Upper lobe of left lung (tissue), 6 donors: ENCODE results near the gene CD300LG. TPM values are rescaled to one million over a fixed set of nuclear protein-coding genes. Genes with fewer than 3 reads are reported as not detected.

ENCODE experiments used
- ATAC-seq, 2 donors: fragments of 200-7000 bp; cut with Tn5 transposase; one replicate each; pipeline ENCODE4 v1.9.1; 2022; ENCODE audit warnings: mild to moderate bottlenecking in 2 of 2, moderate library complexity in 2 of 2; ENCODE audit not compliant: low FRiP score in 2 of 2
- DNase-seq, 2 donors: peaks; one replicate each; pipeline ENCODE4 v3.0.0-alpha.2; 2019 to 2020
- H3K27ac ChIP-seq, 4 donors: fragments of 200-600 bp; sonication (generic); one replicate each; pipeline ENCODE4 v1.5.1; 2016 to 2019
- H3K27me3 ChIP-seq, 4 donors: fragments of 200-600 bp; sonication (generic); one replicate each; pipeline ENCODE4 v1.5.1; 2017 to 2019
- H3K36me3 ChIP-seq, 4 donors: fragments of 200-600 bp; sonication (generic); one replicate each; pipeline ENCODE4 v1.5.1; 2016 to 2019
- H3K4me1 ChIP-seq, 4 donors: fragments of 200-600 bp; sonication (generic); one replicate each; pipeline ENCODE4 v1.5.1; 2018 to 2019
- H3K4me3 ChIP-seq, 4 donors: fragments of 200-600 bp; sonication (generic); one replicate each; pipeline ENCODE4 v1.5.1; 2017 to 2019; ENCODE audit warnings: mild to moderate bottlenecking in 2 of 4, moderate library complexity in 1 of 4
- H3K9me3 ChIP-seq, 4 donors: fragments of 200-600 bp; sonication (generic); one replicate each; pipeline ENCODE4 v1.5.1; 2018 to 2019
- CTCF ChIP-seq, 6 experiments: fragments of 450-650 bp in 4 of 6; fragments of 200-600 bp in 2 of 6; sonication (generic) in 2 of 6; IDR thresholded peaks; one replicate each; pipeline ENCODE4 v1.5.1; 2016 to 2019; ENCODE audit warnings: antibody characterized with exemption in 6 of 6
- EP300 ChIP-seq, 4 donors: sonication (generic); formaldehyde crosslinking; IDR thresholded peaks; one replicate each; pipeline ENCODE4 v1.5.1; 2017; ENCODE audit warnings: antibody characterized with exemption in 4 of 4, control low read depth in 2 of 4
- POLR2A ChIP-seq, 4 donors: fragments of 450-650 bp; IDR thresholded peaks; one replicate each; pipeline ENCODE4 v1.5.1; 2016 to 2017; ENCODE audit warnings: antibody characterized with exemption in 4 of 4, mild to moderate bottlenecking in 2 of 4
- POLR2AphosphoS5 ChIP-seq, 2 donors: sonication (generic); formaldehyde crosslinking; IDR thresholded peaks; one replicate each; pipeline ENCODE4 v1.5.1; 2017; ENCODE audit warnings: antibody characterized with exemption in 2 of 2
- WGBS, 2 donors: methylation state at CpG; one replicate each; pipeline ENCODE4 v1.1.5; 2017 to 2018; 5-methylcytosine and 5-hydroxymethylcytosine counted together
- total RNA-seq, 6 donors: library from RNA; depleted of rRNA in 4 of 6; stranded (reverse); fragments of >200 nt in 4 of 6; gene quantifications; one replicate each; pipeline versions ENCODE4 v1.1.0 to v1.2.1, GENCODE V29; 2016 to 2021
- donor health status: DM: no; HTN: no; CAD: no; lungs with moderate emphysema.
- donor health status: DM: no; HTN: yes; CAD: no; lungs with severe emphysema.

CD300LG gene
- total RNA-seq, 6 donors from 2014 or later = 0.71 to 65.9 (median 7.8) TPM

GRCh38 chr17:43810823-43811222 is 36.2 kb upstream of the CD300LG start:
- Histone ChIP-seq H3K27ac (no peak overlapping the region), H3K36me3 (peaks cover 3 to 83% (median 33%) of the 10 kb centered on the region in 4 donors), H3K27me3 (no peaks in the 10 kb centered on the region), H3K4me1 (peaks cover 0 to 5% (median 2%) of the 10 kb centered on the region in 4 donors), H3K4me3 (no peak overlapping the region), H3K9me3 (no peaks in the 10 kb centered on the region)
- ATAC-seq (no peak), DNase-seq (no peak)
- TF ChIP-seq POLR2A (IDR thresholded peaks at IDR 0.05) = no peak
- TF ChIP-seq POLR2AphosphoS5 (IDR thresholded peaks at IDR 0.05) = no peak
- no peak for TF ChIP-seq CTCF (IDR thresholded peaks at IDR 0.05)
- TF ChIP-seq EP300 (IDR thresholded peaks at IDR 0.05) = no peak
- 91 to 92% methylated on average over 5 of the region's 5 CpGs for WGBS, 2 donors

GRCh38 chr17:43812396-43813265 is 34.3 kb upstream of the CD300LG start:
- TF ChIP-seq POLR2AphosphoS5 (IDR thresholded peaks at IDR 0.05) (no peak), POLR2A (IDR thresholded peaks at IDR 0.05) (no peak), CTCF (IDR thresholded peaks at IDR 0.05) (no peak), EP300 (IDR thresholded peaks at IDR 0.05) (no peak)
- ATAC-seq (no peak), DNase-seq (no peak)
- Histone ChIP-seq H3K27ac (no peak overlapping the region), H3K4me3 (no peak overlapping the region), H3K4me1 (peaks cover 0 to 5% (median 2%) of the 10 kb centered on the region in 4 donors), H3K36me3 (peaks cover 3 to 87% (median 39%) of the 10 kb centered on the region in 4 donors), H3K9me3 (no peaks in the 10 kb centered on the region), H3K27me3 (no peaks in the 10 kb centered on the region)
- WGBS, 2 donors = 94% methylated on average over 9 of the region's 10 CpGs

DNA sequence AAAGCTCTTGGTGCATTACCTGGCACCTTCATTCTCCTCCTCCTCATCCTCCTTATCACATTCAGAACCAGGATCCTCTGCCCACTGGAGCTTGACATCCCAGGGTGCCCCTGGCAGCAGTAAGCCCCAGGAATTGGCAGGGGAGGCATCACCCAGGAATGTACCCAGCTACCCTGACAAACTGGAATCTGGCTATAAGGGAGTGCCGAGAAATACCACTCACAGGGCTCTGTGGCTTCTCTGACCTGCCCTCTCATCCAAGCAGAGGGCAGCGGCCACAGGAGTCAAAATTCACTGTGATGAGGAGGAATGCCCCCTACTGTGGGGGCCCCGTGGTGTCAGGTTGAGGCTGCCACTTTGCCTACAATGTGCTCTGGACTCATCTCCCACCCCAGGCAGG is 33.6 kb upstream of the CD300LG start:
- TF ChIP-seq CTCF (IDR thresholded peaks at IDR 0.05) (no peak), POLR2AphosphoS5 (IDR thresholded peaks at IDR 0.05) (no peak), POLR2A (IDR thresholded peaks at IDR 0.05) (no peak), EP300 (IDR thresholded peaks at IDR 0.05) (no peak)
- WGBS, 2 donors = 97% methylated on average over 3 of the region's 3 CpGs; no CpG with 5 or more reads in 1 of the 2 donors
- no peak for DNase-seq

GRCh38 chr17:43814026-43814425 is 33.0 kb upstream of the CD300LG start:
- Histone ChIP-seq H3K4me1 (peaks cover 0 to 5% (median 2%) of the 10 kb centered on the region in 4 donors), H3K27me3 (no peaks in the 10 kb centered on the region), H3K9me3 (no peaks in the 10 kb centered on the region), H3K4me3 (no peak overlapping the region), H3K36me3 (peaks cover 0 to 87% (median 38%) of the 10 kb centered on the region in 4 donors), H3K27ac (no peak overlapping the region)
- DNase-seq = no peak
- TF ChIP-seq POLR2A (IDR thresholded peaks at IDR 0.05) (no peak), POLR2AphosphoS5 (IDR thresholded peaks at IDR 0.05) (no peak), CTCF (IDR thresholded peaks at IDR 0.05) (no peak), EP300 (IDR thresholded peaks at IDR 0.05) (no peak)
- WGBS, 2 donors = 92% methylated on average over 12 of the region's 12 CpGs; no CpG with 5 or more reads in 1 of the 2 donors
- ATAC-seq = no peak

More for the DNA sequence above, 33.6 kb upstream of the CD300LG start:
- Histone ChIP-seq H3K9me3 (no peaks in the 10 kb centered on the region), H3K36me3 (peaks cover 3 to 87% (median 40%) of the 10 kb centered on the region in 4 donors), H3K4me1 (peaks cover 0 to 5% (median 2%) of the 10 kb centered on the region in 4 donors), H3K27me3 (no peaks in the 10 kb centered on the region), H3K4me3 (no peak overlapping the region), H3K27ac (no peak overlapping the region)
- no peak for ATAC-seq
